Smooth muscle cell of the brain vasculature (primary cell): ENCODE data around the gene GANC.

Source experiments
- DNase-seq: peaks from one replicate; pipeline ENCODE4 v3.0.0-alpha.2; 2012; ENCODE audit warnings: low read depth, low spot score

GANC gene

DNA sequence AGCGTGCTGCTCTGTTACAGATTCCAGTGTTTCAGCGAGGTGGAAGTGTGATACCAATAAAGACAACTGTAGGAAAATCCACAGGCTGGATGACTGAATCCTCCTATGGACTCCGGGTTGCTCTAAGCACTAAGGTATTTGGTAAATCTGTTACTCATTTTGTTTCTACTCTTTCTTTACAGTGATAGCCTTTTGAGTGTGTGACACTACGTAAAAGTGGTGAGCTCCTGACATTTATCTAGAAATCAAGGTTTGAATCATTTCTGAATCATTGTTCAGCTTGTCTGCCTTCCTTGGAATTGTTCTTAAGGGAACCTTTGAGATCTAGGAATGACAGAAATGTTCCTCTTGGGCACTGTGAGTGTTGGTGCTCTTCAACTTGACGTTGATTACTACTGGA is 75.1 kb downstream of the GANC start:
- DNase-seq = no peak

GRCh38 chr15:42349186-42349585 is 76.2 kb downstream of the GANC start:
- DNase-seq = no peak

GRCh38 chr15:42352401-42352800 is 79.4 kb downstream of the GANC start:
- no peak for DNase-seq

DNA sequence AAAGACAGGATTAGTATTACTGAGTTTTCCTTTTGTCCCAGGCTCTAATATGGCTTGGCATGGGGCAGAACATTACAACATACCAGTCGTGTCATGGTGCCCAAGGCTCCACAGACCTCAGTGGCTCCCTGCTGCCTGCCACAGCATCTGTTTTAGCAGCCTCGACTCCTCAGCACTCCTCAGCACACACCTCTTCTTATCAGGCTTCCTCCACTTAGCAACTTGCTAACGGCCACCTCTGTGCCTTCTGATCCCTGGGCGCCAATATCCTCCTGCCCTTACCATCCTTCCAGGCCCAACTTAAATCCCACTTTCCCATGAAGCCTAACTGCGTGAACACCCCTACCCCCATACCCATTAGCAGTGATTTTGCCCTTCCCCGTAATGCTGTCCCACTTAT is 80.1 kb downstream of the GANC start:
- no peak for DNase-seq

DNA sequence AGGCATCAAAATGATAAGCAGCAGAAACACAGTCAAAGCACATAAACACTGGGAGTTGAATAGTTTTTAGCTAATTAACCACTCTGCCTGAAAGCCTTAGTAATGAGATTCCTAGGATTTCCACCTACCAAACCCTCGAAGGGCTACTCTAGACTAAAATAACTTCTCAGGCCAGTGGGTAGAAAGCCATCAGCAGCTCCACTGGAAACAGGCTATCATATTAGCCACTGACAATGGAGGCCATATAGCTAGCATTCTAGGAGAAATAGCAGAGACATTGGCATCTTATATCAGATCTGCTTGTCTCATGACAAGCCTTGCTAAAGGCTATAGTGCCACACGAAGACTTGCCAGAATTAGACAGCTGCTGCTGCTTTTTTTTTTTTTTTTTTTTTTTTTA is 81.8 kb downstream of the GANC start:
- DNase-seq = no peak

- DNase-seq = no peak
These were observed 82.3 kb downstream of the GANC start for GRCh38 chr15:42355291-42355690.

- DNase-seq = no peak
These were observed 83.8 kb downstream of the GANC start for GRCh38 chr15:42356851-42357250.

GRCh38 chr15:42358141-42358540 is 85.1 kb downstream of the GANC start:
- DNase-seq = no peak

- no peak for DNase-seq
These were observed 86.2 kb downstream of the GANC start, which contains the start of gene CAPN3 for GRCh38 chr15:42359249-42359648. Gene CAPN3, plus strand, starts transcription at chr15:42359501. Its CDS starts 305 bp downstream, at chr15:42359806.

DNA sequence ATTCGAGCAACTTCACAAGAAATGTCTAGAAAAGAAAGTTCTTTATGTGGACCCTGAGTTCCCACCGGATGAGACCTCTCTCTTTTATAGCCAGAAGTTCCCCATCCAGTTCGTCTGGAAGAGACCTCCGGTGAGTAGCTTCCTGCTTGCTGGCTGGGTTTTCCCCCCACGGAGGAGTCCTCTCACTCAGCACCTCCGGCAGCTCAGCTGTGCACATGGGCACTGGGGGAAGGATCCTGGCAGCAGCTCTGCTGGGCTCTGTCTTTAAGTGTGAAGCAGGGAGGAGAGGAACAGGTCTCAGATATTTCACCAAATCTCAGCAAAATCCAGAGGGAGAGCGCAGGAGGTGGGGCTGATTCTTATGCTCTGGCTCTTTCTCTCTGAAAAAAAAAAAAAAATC is 87.0 kb downstream of the GANC start:
- no peak for DNase-seq

GRCh38 chr15:42360535-42361112 is 87.6 kb downstream of the GANC start:
- no peak for DNase-seq

DNA sequence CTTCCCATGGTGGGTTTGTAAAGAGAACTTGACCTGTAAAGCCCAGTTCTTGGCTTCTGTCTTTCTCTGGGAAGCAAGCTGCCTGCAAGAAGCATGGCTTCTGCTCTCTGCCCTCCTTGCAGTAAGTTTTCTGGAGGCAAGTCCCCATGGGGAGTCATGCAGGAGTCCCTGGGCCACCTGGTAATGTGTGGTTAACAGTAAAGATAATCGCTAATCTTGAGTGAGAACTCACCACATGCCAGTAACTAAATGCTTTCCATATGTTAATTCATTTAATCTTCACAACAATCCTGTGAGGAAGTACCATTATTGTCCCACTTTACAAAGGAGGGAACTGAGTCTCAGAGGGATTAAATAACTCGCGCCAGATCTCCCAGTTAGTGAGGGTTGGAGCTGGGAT is 90.5 kb downstream of the GANC start:
- no peak for DNase-seq

DNA sequence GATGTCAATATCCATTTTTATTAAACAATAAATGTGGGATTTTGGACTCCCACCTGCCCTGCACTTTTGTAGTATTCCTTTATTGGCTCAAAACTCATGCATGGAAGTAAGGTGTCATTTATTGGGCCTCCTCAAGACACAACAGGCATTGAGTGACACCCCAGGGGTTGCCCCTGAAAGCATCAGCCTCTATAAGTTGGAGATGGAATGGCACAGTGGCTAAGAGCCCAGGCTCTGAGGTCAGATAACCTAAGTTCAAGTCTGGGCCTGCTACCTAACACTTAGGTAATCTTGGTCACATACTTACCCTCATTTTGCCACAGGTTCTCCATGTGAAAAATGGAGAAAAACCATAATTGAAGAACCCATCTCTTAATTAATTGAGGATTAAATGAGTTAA is 90.9 kb downstream of the GANC start:
- no peak for DNase-seq

GRCh38 chr15:42364529-42364928 is 91.5 kb downstream of the GANC start:
- no peak for DNase-seq

- no peak for DNase-seq
These were observed 93.0 kb downstream of the GANC start for GRCh38 chr15:42365921-42366550.

DNA sequence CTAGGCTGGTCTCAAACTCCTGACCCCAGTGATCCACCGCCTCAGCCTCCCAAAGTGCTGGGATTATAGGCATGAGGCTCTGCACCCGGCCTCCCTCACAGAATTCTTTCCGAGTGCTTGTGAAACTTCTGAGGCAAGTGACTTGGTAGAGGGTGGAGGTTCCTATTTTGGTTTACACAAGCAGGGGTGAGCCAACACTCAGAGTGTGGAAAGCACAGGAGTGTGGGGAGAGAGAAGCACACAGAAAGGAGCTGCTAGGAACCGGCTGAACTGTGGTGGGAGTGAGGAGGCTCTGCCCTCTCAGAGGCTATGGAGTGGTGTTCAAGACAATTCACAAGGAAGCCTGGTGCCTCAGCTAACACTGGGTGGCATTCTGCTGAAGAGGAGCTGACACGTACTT is 94.0 kb downstream of the GANC start:
- no peak for DNase-seq

DNA sequence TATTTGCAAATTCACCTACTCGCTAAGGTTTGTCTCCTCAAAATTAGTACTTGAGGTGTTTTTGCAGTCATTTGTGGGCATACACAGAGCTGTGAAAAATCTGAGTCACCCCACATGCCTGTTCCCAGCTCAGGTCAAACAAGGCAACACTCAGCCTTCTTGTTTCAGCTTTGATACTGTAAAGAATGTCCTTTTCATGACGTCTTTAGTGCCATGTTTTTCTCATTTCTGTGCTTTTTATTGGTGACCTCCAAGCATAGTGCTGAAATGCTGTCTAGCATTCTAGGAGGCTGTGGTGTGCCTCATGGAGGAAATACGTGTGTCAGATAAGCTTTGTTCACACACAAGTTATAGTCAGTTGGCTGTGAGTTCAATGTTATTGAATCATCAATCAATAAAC is 95.1 kb downstream of the GANC start:
- no peak for DNase-seq

DNA sequence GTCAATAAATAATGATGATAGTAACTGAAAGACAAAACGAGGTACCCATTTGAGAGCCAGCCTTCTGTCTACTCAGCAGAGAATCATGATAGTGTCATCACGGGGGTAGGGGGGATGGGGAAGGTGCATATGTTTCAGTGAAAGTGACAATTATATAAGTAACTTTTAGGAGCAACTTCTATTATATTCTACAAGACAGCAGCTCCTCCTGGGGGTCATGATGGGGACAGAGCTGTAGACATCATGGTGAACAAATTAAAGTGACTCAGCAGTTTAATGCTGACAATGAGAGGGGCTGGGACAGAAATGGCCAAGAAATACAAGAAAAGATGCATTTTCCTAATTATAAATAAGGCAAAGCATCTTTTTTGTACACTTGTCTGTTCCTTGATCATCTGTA is 98.1 kb downstream of the GANC start:
- DNase-seq = no peak

GRCh38 chr15:42373274-42373673 is 100.3 kb downstream of the GANC start:
- no peak for DNase-seq

DNA sequence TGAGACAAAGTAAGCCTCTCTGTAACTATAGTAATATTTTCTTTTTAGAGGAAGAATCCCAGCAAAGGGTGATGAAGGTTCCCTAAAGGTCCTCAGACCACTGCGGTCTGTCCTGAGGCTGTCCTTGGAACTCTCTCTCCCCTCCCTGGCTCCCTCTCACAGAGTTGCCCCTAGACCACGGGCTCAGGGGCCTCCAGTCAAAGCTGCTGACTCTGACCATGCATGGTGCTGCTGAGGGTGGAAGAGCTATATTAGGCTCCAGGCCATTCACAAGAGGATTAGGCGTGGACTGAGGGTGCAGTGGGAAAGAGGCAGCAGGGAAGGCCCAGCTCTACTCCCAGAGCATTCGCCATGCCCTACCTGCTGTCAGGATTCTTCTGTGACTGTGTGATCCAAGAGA is 100.9 kb downstream of the GANC start:
- DNase-seq = no peak

- DNase-seq = no peak
These were observed 101.8 kb downstream of the GANC start for GRCh38 chr15:42374810-42375209.

DNA sequence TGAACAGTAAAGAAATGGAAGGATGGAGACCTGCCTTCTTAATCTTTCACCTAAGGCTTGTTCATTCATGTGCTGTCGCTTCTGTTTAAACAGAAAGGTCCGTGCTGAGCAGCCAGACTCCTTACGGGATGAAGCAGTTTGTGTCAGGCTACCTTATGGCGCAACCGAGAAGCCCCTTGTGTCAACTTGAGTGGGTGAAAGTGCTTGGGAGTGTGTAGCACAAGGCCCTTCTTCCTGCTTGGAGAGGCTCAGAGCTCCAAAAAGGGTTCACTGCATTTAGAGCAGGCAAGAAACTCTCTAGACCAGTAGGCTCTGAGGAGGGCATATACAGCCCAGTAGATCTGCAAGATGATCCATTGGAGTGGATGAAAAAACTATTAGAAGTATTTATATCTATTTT is 102.3 kb downstream of the GANC start:
- DNase-seq = no peak

DNA sequence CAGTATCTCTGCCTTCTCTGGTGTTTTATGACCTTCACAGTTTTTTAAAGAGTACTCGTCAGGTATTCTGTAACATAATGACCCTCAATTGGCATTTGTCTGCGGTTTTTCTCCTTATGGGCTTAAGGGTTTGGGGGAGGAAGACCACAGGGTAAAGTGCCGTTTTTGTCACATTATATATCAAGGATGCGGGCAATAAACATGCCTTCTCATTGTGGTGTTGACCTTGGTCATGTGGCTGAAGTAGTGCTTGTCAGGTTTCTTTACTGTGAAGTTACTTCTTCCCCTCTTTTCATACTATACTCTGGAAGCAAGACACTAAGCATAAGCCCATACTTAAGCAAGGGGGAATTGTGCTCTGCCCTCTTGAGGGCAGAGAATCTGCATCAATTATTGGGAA is 102.9 kb downstream of the GANC start:
- DNase-seq = no peak

DNA sequence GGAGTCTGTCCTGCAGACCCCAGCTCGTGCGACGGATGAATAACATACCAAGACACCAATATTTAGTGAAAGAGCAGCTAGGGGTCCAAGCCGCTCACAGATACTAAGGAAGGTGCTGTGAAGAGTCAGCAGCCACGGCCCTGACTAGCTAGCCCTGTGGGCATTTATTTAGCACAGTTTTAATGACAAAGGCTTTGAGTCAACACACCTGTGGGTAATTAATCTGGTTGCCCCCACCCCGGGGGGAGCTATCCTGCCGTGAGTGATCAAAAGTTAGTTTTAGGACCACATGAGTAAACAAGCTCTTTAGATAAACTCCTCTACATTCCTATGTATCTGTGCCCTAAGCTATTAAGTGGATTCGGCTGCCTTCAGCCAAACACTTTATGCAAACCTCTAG is 105.0 kb downstream of the GANC start:
- DNase-seq = no peak
